CD1c-positive myeloid dendritic cell (primary cell): ENCODE measurements around the gene LAG3.

Source experiments
- DNase-seq: peaks from one replicate; pipeline ENCODE4 v3.0.0-alpha.2; 2016; ENCODE audit errors: extremely low spot score

Gene LAG3

GRCh38 chr12:6790496-6791150 lies 18.3 kb downstream of the LAG3 start:
- DNase-seq, result peak; percentile 50

DNA sequence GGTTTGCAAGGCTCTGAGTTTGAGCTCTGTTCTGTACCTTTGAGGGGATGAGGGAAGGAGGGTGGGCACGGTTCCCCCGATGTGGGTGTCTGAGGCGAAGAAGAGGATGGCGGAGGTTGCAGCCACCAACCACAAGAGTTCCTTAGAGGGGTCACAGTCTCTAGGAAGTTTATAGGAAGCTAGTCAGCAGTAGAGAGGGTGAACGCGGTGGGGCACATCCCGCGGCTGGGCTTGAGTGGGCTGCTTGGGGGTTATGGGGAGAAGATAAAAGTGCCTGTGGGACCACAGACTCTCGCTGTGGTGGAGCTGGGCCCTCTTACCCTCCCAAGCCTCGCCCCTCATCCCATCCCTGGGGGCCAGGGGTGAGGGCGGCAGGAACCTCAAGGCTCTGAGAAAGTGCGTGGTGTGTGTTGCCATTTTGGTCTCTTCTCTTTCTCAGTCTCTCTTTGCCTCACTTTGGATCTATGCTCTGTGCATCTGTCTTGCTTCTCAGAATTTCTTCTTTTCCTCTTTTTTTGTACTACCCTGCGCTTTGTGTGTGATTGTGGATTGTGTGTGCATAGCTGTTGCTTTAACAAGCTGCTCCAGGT lies 19.7 kb downstream of the LAG3 start:
- peak; percentile 25 for DNase-seq

GRCh38 chr12:6792522-6793201 lies 20.3 kb downstream of the LAG3 start:
- peak; percentile 82 for DNase-seq

- DNase-seq, result no peak
Observed at GRCh38 chr12:6795088-6795487, 22.8 kb downstream of the LAG3 start.

DNA sequence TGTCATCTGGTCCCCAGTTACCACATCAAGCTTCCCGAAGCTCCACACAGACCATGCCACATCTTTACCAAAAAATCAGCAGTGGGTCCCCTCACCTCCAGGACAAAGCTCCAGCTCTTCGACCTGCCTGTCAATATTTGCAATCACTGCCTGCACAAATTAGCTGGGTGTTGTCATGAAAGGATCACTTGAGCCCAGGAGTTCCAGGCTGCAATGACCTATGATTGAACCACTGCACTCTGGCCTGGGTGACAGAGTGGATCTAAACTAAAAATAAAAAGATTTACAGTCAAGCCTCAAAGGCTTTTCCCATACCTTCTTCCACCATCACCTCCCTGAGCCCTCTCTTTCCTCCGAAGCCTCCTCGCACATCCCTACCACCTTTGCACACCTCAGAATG lies 24.3 kb downstream of the LAG3 start:
- DNase-seq, result no peak

DNA sequence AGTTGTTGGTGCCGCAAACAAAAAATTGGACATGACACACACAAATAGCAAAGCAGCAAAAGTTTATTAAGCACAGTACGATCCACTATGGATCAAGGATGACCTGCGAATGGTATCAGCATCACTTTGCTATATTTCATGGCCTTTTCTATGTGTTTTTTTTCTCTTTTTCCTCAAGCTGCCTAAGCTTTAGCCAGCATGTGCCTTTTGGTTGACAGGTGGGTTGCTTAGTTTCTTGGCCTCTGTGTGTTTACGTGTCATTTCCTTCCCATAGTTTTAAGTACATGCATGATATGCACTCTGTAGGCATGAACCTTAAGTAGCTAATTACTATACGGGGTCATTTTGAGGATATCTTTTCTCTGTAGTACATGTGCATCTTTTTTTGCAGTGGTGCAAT lies 26.8 kb downstream of the LAG3 start:
- DNase-seq, result no peak

- no peak for DNase-seq
Observed at GRCh38 chr12:6807170-6807569, 34.9 kb downstream of the LAG3 start.

GRCh38 chr12:6809056-6809455 lies 36.7 kb downstream of the LAG3 start:
- no peak for DNase-seq

GRCh38 chr12:6810758-6811157 lies 38.4 kb downstream of the LAG3 start:
- DNase-seq, result no peak

- DNase-seq, result no peak
Observed at GRCh38 chr12:6813363-6813762, 41.0 kb downstream of the LAG3 start.

DNA sequence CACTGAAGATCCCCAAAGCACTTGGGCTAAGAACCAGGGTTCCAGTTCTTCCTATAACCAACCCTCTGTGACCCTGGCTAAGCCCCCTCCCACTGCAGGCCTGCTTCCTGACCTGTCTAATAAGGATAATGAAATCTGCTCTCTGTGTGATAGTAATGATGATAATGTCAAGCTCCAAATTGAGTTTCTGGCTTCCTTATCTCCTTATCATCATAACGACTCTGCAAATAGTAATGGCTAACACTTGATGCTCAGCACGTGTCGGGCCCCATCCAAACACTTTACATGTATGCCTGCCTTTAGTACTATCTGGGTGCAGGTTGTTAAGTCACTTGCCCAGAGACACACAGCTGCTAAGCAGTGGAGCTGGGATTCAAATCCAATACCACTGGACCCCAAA lies 44.3 kb downstream of the LAG3 start:
- DNase-seq, result no peak

GRCh38 chr12:6817098-6817497 lies 44.8 kb downstream of the LAG3 start:
- DNase-seq, result no peak

- DNase-seq, result no peak
Observed at GRCh38 chr12:6817662-6818157, 45.4 kb downstream of the LAG3 start.

DNA sequence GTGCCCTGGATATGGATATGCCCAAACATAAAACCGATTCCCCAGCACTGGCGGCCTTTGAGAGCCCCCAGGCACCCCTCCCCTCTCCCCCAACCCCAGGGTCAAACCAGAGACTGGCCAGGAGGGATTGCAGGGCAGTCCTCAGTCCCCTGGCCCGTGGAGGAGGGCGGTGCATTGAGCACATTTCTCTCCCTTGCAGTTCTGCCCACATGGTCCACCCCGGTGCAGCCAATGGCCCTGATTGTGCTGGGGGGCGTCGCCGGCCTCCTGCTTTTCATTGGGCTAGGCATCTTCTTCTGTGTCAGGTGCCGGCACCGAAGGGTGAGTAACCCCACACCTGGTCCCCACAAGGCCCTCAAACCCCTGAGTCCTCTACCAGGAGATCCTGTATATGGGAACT lies 45.9 kb downstream of the LAG3 start:
- DNase-seq, result no peak

DNA sequence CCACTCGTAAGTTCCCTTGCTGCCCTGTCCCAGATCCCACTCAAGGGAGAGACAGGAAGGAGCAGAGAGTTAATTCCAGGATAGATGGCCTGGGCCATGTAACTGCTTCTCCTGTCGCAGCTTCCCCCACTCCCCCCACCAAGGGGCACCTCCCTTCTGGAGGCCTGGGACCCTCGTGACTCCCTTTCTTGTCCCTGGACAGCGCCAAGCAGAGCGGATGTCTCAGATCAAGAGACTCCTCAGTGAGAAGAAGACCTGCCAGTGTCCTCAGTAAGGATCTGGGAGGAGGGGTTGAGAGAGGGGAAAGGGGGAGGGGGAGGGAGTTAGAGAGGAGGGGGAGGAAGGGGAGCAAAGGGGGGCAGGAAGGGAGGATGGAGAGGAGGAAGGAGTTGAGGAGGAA lies 46.3 kb downstream of the LAG3 start:
- no peak for DNase-seq

DNA sequence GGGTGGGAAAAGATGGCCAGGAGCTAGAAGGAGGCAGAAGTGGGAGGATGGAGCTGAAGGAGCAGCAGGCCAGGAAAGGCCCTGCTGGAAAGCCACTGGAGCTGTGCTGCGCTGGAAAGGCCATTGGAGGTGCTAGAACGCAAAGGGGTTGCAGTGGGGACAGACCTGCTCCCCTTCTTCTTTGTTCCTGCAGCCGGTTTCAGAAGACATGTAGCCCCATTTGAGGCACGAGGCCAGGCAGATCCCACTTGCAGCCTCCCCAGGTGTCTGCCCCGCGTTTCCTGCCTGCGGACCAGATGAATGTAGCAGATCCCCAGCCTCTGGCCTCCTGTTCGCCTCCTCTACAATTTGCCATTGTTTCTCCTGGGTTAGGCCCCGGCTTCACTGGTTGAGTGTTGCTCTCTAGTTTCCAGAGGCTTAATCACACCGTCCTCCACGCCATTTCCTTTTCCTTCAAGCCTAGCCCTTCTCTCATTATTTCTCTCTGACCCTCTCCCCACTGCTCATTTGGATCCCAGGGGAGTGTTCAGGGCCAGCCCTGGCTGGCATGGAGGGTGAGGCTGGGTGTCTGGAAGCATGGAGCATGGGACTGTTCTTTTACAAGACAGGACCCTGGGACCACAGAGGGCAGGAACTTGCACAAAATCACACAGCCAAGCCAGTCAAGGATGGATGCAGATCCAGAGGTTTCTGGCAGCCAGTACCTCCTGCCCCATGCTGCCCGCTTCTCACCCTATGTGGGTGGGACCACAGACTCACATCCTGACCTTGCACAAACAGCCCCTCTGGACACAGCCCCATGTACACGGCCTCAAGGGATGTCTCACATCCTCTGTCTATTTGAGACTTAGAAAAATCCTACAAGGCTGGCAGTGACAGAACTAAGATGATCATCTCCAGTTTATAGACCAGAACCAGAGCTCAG lies 47.0 kb downstream of the LAG3 start:
- no peak for DNase-seq

DNA sequence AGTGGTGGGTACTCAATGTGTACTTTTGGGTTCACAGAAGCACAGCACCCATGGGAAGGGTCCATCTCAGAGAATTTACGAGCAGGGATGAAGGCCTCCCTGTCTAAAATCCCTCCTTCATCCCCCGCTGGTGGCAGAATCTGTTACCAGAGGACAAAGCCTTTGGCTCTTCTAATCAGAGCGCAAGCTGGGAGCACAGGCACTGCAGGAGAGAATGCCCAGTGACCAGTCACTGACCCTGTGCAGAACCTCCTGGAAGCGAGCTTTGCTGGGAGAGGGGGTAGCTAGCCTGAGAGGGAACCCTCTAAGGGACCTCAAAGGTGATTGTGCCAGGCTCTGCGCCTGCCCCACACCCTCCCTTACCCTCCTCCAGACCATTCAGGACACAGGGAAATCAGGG lies 47.8 kb downstream of the LAG3 start:
- DNase-seq, result no peak

GRCh38 chr12:6821591-6822425 lies 49.5 kb downstream of the LAG3 start, which contains the start of gene GPR162:
GPR162 (plus strand) TSS chr12:6821821; CDS start chr12:6823899, 2,078 bp downstream.
- DNase-seq, result no peak

DNA sequence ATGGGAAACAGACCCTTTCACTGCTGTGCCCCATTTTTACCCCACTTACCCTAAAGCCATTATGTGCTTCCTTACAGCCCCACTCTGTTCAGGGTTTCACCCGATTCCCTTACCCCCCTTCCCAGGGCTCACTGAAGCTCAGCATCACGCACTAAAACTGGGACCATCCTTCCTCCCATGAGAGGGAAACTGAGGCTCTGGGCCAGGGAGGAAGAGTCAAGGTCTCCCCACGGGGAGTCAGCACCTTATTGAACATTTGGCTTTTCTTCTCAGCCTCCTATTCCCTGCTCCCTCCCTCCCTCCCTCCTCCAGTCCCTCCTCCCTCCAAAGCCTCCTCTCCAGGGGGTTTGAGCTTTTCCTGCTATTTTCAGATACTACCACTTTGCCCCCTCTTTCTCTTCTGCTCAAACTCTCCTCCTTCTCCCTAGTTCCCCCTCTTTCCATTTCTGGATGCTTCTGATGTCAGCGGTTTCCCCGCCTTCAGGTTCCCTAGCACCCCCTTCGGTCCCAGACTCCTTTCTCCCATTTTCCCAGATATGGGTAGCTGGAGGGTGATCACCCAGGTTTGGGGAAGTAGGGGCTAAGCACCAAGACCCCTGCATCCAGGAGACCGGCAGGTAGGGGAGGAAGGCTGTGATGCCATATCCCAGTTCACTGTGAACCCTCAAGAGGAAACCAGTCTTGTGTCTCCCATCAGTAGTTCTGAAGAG lies 50.3 kb downstream of the LAG3 start:
- no peak for DNase-seq
